Dendritic cell treated with granulocyte-macrophage colony-stimulating factor and Interleukin-4, amounts not matched to agents 40 ng/mL and 50 ng/mL, for 4 days (primary cell): ENCODE data around the gene CA5A.
"Not testable (repeated sequence)": the region's sequence is repeated elsewhere in the genome, so short reads cannot be mapped to it uniquely, and the experiment has no call there.

Experiments
- H3K27ac Mint-ChIP-seq: one replicate; pipeline ENCODE4 v1.8.0; 2022; ENCODE audit warnings: mild to moderate bottlenecking, mixed read lengths
- H3K27me3 Mint-ChIP-seq: one replicate; pipeline ENCODE4 v1.8.0; 2022; ENCODE audit warnings: mild to moderate bottlenecking, mixed read lengths
- H3K36me3 Mint-ChIP-seq: one replicate; pipeline ENCODE4 v1.8.0; 2022; ENCODE audit warnings: low read depth, mixed read lengths
- H3K4me1 Mint-ChIP-seq: one replicate; pipeline ENCODE4 v1.8.0; 2022; ENCODE audit warnings: low read depth, mixed read lengths
- H3K4me3 Mint-ChIP-seq: one replicate; pipeline ENCODE4 v1.8.0; 2022; ENCODE audit warnings: mild to moderate bottlenecking, moderate library complexity, mixed read lengths
- H3K9me3 Mint-ChIP-seq: one replicate; pipeline ENCODE4 v1.8.0; 2022; ENCODE audit warnings: mixed read lengths
- intact Hi-C: fragments of 100-400 bp; cut with micrococcal nuclease; formaldehyde crosslinking; loops from one replicate; pipeline ENCODE4 v1.15.0; 2022

The CA5A gene

GRCh38 chr16:87914812-87915211 lies 21.5 kb downstream of the CA5A start:
- H3K4me3 Mint-ChIP-seq, result no peak overlapping the region
- intact Hi-C loops, result no loop called here
- H3K9me3 Mint-ChIP-seq, result no peaks in the 10 kb centered on the region
- H3K27me3 Mint-ChIP-seq, result peaks cover 42% of the 10 kb centered on the region
- no peak overlapping the region for H3K27ac Mint-ChIP-seq
- peaks cover 34% of the 10 kb centered on the region for H3K4me1 Mint-ChIP-seq
- no peaks in the 10 kb centered on the region for H3K36me3 Mint-ChIP-seq

DNA sequence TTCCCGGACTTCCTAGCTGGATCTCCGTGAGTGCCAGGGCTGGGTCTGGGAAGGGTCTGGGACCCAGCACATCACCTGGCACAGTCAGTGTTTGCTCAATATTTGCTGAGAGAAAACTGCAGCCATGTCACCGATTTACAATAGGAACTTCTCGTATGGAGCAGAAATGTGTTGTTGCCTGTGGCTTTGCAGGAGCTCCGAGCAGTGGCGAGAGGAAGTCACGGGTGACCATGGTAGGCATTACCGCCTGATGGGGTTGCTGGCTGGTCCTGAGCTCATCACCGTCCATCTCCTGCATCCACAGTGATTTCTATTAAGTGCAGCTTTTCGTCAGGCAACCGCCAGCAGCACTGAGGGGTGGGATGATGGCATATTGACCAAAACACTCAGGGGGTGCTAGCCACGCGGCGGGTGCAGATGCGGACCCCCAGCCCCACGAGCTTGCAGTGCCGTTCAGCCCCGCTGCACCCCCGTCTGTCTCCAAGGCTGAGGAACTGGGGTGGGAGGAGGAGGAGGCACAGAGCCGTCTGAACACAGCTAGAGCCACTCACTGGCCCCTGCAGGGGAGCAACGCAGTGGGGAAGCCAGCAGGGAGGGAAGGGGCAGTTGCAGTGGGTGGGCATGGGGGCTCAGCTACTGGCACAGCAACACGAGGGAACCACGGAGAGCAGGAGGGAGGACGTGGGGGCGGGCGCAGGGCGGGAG lies 22.2 kb downstream of the CA5A start:
- intact Hi-C loops, H3K4me3 Mint-ChIP-seq, H3K36me3 Mint-ChIP-seq, H3K9me3 Mint-ChIP-seq, H3K27ac Mint-ChIP-seq: not testable (repeated sequence)
- Mint-ChIP-seq H3K4me1 (peaks cover 36% of the 10 kb centered on the region), H3K27me3 (peaks cover 42% of the 10 kb centered on the region)

DNA sequence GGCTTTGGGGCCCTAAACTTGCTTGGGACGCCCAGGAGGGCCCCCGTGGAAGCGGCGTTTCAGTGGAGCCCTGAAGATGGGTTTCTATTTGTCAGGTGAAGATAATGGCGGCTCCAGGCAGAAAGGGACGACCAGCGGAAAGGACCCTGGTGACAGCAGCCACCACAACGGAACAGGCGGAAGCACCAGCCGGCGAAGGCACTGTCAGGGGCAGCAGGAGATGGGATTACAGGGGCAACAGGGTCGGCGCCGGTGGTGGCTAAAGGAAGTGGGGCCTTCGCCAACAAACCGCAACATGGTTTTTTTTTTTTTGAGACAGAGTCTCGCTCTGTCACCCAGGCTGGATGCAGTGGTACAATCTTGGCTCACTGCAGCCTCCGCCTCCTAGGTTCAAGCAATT lies 23.6 kb downstream of the CA5A start:
- Mint-ChIP-seq H3K27me3 (peaks cover 45% of the 10 kb centered on the region), H3K4me1 (peaks cover 31% of the 10 kb centered on the region)
- H3K9me3 Mint-ChIP-seq, H3K4me3 Mint-ChIP-seq, H3K36me3 Mint-ChIP-seq, intact Hi-C loops, H3K27ac Mint-ChIP-seq: not testable (repeated sequence)

- H3K36me3 Mint-ChIP-seq, H3K4me3 Mint-ChIP-seq, H3K27ac Mint-ChIP-seq, H3K9me3 Mint-ChIP-seq, intact Hi-C loops: not testable (repeated sequence)
- H3K27me3 Mint-ChIP-seq, result peaks cover 53% of the 10 kb centered on the region
- H3K4me1 Mint-ChIP-seq, result peaks cover 23% of the 10 kb centered on the region
Measured at GRCh38 chr16:87911106-87911763, 25.1 kb downstream of the CA5A start.

GRCh38 chr16:87909203-87909935 lies 27.0 kb downstream of the CA5A start:
- H3K4me3 Mint-ChIP-seq, H3K36me3 Mint-ChIP-seq, H3K27ac Mint-ChIP-seq, H3K9me3 Mint-ChIP-seq: not testable (repeated sequence)
- intact Hi-C loops, result loop anchor here (1.0 to 10.0 kb wide), 3 partner anchors 39 to 130 kb away; no protein-coding TSS in a partner anchor
- peaks cover 27% of the 10 kb centered on the region for H3K4me1 Mint-ChIP-seq
- peaks cover 54% of the 10 kb centered on the region for H3K27me3 Mint-ChIP-seq

DNA sequence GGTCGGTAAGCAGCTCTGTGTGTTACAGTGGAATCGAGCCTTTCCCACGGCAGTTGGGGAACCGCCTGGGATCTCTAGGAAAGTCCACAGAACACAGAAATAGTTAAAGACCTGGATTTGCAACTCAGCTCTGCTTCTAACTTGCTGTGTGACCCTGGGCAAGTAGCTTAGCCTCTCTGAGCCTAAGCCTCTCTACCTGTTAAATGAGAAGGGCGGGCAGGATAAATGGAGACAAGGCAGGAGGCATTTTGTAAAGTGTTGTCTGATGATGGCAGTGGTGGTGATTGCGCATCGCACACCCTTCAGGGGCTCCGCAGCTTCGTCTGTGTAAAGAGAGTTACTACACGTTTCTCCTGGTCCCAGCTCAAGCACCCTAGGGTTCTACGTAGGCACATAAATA lies 28.2 kb downstream of the CA5A start:
- intact Hi-C loops, result loop anchor here (2.0 to 10.0 kb wide), 2 partner anchors 37 to 53 kb away; no protein-coding TSS in a partner anchor
- H3K27ac Mint-ChIP-seq, H3K4me3 Mint-ChIP-seq, H3K36me3 Mint-ChIP-seq, H3K9me3 Mint-ChIP-seq: not testable (repeated sequence)
- Mint-ChIP-seq H3K4me1 (peaks cover 19% of the 10 kb centered on the region), H3K27me3 (peaks cover 42% of the 10 kb centered on the region)

- Mint-ChIP-seq H3K4me1 (peaks cover 41% of the 10 kb centered on the region), H3K27me3 (peaks cover 32% of the 10 kb centered on the region)
- not testable (repeated sequence) for H3K4me3 Mint-ChIP-seq, H3K9me3 Mint-ChIP-seq, H3K27ac Mint-ChIP-seq, H3K36me3 Mint-ChIP-seq
- intact Hi-C loops, result loop anchor here (10.0 kb wide), 1 partner anchor 51 kb away; no protein-coding TSS in a partner anchor
Measured at GRCh38 chr16:87905521-87905920, 30.8 kb downstream of the CA5A start.

GRCh38 chr16:87904963-87905362 lies 31.4 kb downstream of the CA5A start:
- H3K4me1 Mint-ChIP-seq, result peaks cover 41% of the 10 kb centered on the region

DNA sequence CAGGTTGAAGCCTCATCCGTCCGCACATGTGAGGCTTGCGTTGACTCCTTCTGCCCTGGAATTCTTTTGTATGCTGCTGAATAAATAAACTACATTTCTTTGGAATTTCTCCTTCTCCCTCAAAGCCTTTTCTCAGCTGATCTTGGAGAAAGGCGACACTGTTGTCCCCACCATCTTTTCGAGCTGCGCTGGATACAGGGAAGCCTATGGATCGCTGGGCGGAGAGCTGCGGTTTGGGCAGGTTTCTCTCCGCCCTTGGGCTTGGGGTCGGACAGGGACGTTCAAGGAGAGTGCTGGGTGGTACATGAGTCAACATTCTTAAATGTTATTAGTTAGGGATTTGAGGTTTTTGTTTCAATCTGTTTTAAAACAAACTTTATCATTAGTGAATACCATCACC lies 35.8 kb downstream of the CA5A start:
- not testable (repeated sequence) for H3K4me3 Mint-ChIP-seq, H3K36me3 Mint-ChIP-seq, H3K9me3 Mint-ChIP-seq
- peaks cover 21% of the 10 kb centered on the region for H3K27me3 Mint-ChIP-seq
- intact Hi-C loops, result loop anchor here (10.0 kb wide), 1 partner anchor 46 kb away; no protein-coding TSS in a partner anchor
- peak overlapping the region; percentile 23 for H3K27ac Mint-ChIP-seq
- peaks cover 55% of the 10 kb centered on the region for H3K4me1 Mint-ChIP-seq

More at GRCh38 chr16:87904963-87905362, 31.4 kb downstream of the CA5A start:
- intact Hi-C loops, result loop anchor here (10.0 kb wide), 1 partner anchor 50 kb away; no protein-coding TSS in a partner anchor
- H3K27me3 Mint-ChIP-seq, result peaks cover 36% of the 10 kb centered on the region
- not testable (repeated sequence) for H3K36me3 Mint-ChIP-seq, H3K27ac Mint-ChIP-seq, H3K4me3 Mint-ChIP-seq, H3K9me3 Mint-ChIP-seq

DNA sequence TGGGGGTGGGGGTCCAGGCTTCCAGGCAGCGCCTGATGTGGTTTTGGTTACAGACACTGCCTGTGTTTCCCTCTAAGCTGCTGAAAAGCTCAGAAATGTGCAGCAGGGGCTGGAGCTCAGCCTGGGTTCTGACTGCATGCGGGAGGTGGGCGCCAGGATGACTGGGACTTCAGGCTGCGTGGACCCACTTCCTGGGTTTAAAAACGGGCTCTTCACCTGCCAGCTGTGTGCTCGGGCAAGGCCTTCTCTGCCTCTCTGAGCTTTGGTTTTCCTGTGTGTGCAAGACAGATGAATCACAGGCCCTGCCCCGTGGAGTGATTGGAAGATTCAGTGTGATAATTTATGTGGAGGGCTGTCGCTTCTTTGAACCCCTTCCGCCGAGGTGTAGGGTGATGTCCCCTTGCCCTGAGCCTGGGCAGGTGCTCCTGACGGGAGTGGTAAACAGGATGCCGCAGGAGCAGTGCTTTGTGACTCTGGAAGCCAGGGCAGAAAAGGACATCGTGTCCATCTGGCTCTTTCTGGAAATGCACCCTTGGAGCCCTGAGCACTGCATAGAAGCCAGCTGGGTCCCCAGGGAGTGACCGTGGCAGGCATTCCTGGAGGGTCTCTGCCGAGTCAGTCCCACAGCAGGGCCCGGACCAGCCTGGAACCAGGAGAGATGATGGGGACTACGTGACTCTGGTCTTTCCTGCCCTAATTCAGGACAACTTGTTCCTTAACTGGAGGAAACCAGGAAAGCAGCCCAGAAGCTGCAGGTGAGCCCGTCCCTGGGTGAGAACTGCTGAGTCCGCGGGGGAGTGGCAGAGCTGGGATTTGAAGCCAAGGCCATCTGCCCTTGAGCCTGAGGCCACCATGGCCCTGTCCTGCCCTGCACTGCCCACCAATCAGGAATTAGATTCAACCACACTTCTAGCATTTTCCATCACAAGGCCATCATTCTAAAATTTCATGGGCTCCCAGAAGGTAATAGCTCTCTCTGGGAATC lies 38.5 kb downstream of the CA5A start:
- H3K9me3 Mint-ChIP-seq, result no peaks in the 10 kb centered on the region
- peak overlapping the region; percentile 88 for H3K27ac Mint-ChIP-seq
- peaks cover 21% of the 10 kb centered on the region for H3K27me3 Mint-ChIP-seq
- H3K36me3 Mint-ChIP-seq, result no peaks in the 10 kb centered on the region
- H3K4me1 Mint-ChIP-seq, result peaks cover 66% of the 10 kb centered on the region
- intact Hi-C loops, result no loop called here
- H3K4me3 Mint-ChIP-seq, result peak overlapping the region; percentile 2

GRCh38 chr16:87896924-87897520 lies 39.3 kb downstream of the CA5A start:
- H3K27me3 Mint-ChIP-seq, result peaks cover 21% of the 10 kb centered on the region
- H3K36me3 Mint-ChIP-seq, H3K9me3 Mint-ChIP-seq, H3K4me3 Mint-ChIP-seq, intact Hi-C loops: not testable (repeated sequence)
- H3K4me1 Mint-ChIP-seq, result peaks cover 58% of the 10 kb centered on the region
- peak overlapping the region; percentile 88 for H3K27ac Mint-ChIP-seq

GRCh38 chr16:87896176-87896890 lies 40.0 kb downstream of the CA5A start:
- H3K36me3 Mint-ChIP-seq, H3K9me3 Mint-ChIP-seq, intact Hi-C loops: not testable (repeated sequence)
- H3K27ac Mint-ChIP-seq, result peak overlapping the region; percentile 88
- peak overlapping the region; percentile 34 for H3K4me3 Mint-ChIP-seq
- H3K27me3 Mint-ChIP-seq, result peaks cover 17% of the 10 kb centered on the region
- peaks cover 57% of the 10 kb centered on the region for H3K4me1 Mint-ChIP-seq
